Neural progenitor cell (in vitro differentiated cells): ENCODE results near the gene RPTOR. TPM values are rescaled to one million over a fixed set of nuclear protein-coding genes. Genes with fewer than 3 reads are reported as not detected.

Source experiments
- DNase-seq: peaks from one replicate; pipeline ENCODE4 v3.0.0-alpha.2; 2016; ENCODE audit warnings: low spot score
- H2AFZ ChIP-seq: fragments of 200-600 bp; sonication (generic); replicated peaks from 2 replicates; pipeline ENCODE4 v1.6.1; 2016; ENCODE audit warnings: antibody characterized with exemption
- H3F3A ChIP-seq: fragments of 200-600 bp; sonication (generic); 2 replicates; pipeline ENCODE4 v1.6.1; 2016; ENCODE audit warnings: antibody characterized with exemption, low read depth
- H3K27ac ChIP-seq: fragments of 200-600 bp; sonication (generic); 2 replicates; pipeline ENCODE4 v1.5.1; 2016; ENCODE audit warnings: mild to moderate bottlenecking
- H3K27me3 ChIP-seq: fragments of 200-600 bp; sonication (generic); 2 replicates; pipeline ENCODE4 v1.6.1; 2016; ENCODE audit warnings: mild to moderate bottlenecking, moderate library complexity
- H3K36me3 ChIP-seq: fragments of 200-600 bp; sonication (generic); 2 replicates; pipeline ENCODE4 v1.5.1; 2016
- H3K4me1 ChIP-seq: fragments of 200-600 bp; sonication (generic); 2 replicates; pipeline ENCODE4 v1.6.1; 2016; ENCODE audit warnings: mixed run types
- H3K4me2 ChIP-seq: fragments of 200-600 bp; sonication (generic); 2 replicates; pipeline ENCODE4 v1.6.1; 2016
- H3K4me3 ChIP-seq: fragments of 200-600 bp; sonication (generic); 2 replicates; pipeline ENCODE4 v1.5.1; 2016
- H3K79me2 ChIP-seq: fragments of 200-600 bp; sonication (generic); 2 replicates; pipeline ENCODE4 v1.6.1; 2016; ENCODE audit warnings: low read depth
- H3K9ac ChIP-seq: fragments of 200-600 bp; sonication (generic); 2 replicates; pipeline ENCODE4 v1.6.1; 2016
- H3K9me3 ChIP-seq: fragments of 200-600 bp; sonication (generic); 2 replicates; pipeline ENCODE4 v1.5.1; 2016; ENCODE audit warnings: low read depth
- H4K20me1 ChIP-seq: fragments of 200-600 bp; sonication (generic); 2 replicates; pipeline ENCODE4 v1.6.1; 2016; ENCODE audit warnings: low read depth
- H3K27ac Mint-ChIP-seq: 3 replicates; pipeline ENCODE4 v1.8.0; 2021; ENCODE audit warnings: mixed read lengths
- H3K27me3 Mint-ChIP-seq: 2 replicates; pipeline ENCODE4 v1.8.0; 2022; ENCODE audit warnings: low read depth, mild to moderate bottlenecking, inconsistent platforms, moderate library complexity, mixed read lengths; ENCODE audit not compliant: insufficient read depth
- H3K36me3 Mint-ChIP-seq: 3 replicates; pipeline ENCODE4 v1.8.0; 2021; ENCODE audit warnings: mixed read lengths
- H3K4me1 Mint-ChIP-seq: 3 replicates; pipeline ENCODE4 v1.8.0; 2021; ENCODE audit warnings: mixed read lengths
- H3K4me3 Mint-ChIP-seq: 3 replicates; pipeline ENCODE4 v1.8.0; 2021; ENCODE audit warnings: mild to moderate bottlenecking, moderate library complexity, mixed read lengths
- H3K9me3 Mint-ChIP-seq: 3 replicates; pipeline ENCODE4 v1.8.0; 2020; ENCODE audit warnings: mixed read lengths
- CTCF ChIP-seq: fragments of 200-600 bp; sonication (generic); IDR thresholded peaks from 2 replicates; pipeline ENCODE4 v1.5.1; 2017; ENCODE audit warnings: antibody characterized with exemption, mild to moderate bottlenecking
- EZH2 ChIP-seq: fragments of 200-600 bp; sonication (generic); IDR thresholded peaks from 2 replicates; pipeline ENCODE4 v1.6.1; 2017; ENCODE audit warnings: antibody characterized with exemption, mild to moderate bottlenecking, moderate library complexity
- EZH2phosphoT487 ChIP-seq: fragments of 200-600 bp; sonication (generic); IDR thresholded peaks from 2 replicates; pipeline ENCODE4 v1.6.1; 2017; ENCODE audit warnings: antibody characterized with exemption
- total RNA-seq: library from RNA; depleted of rRNA; stranded (reverse); fragments of >200 nt; gene quantifications from 2 replicates; pipeline ENCODE4 v1.2.3, GENCODE V29; 2015; ENCODE audit warnings: low replicate concordance

Gene RPTOR
- total RNA-seq, 1 donor from 2014 or later = 7.4 TPM

GRCh38 chr17:80818871-80819270 lies 274.2 kb downstream of the RPTOR start:
- peaks cover 11% of the 10 kb centered on the region for H3K36me3 Mint-ChIP-seq
- no peak overlapping the region for H3K9ac ChIP-seq
- no peak overlapping the region for H3K27ac Mint-ChIP-seq
- H3K4me3 Mint-ChIP-seq = no peak overlapping the region
- no peak overlapping the region for H3K4me3 ChIP-seq
- H4K20me1 ChIP-seq = peaks cover 6% of the 10 kb centered on the region
- H3K4me2 ChIP-seq = no peak overlapping the region
- H3K4me1 Mint-ChIP-seq = peaks cover 31% of the 10 kb centered on the region
- H3K27me3 Mint-ChIP-seq = no peaks in the 10 kb centered on the region
- H3K79me2 ChIP-seq = no peaks in the 10 kb centered on the region
- TF ChIP-seq CTCF = no peak
- no peak for TF ChIP-seq EZH2
- no peak for TF ChIP-seq EZH2phosphoT487
- no peaks in the 10 kb centered on the region for H3K9me3 ChIP-seq
- H3K9me3 Mint-ChIP-seq = peaks cover 2% of the 10 kb centered on the region
- no peaks in the 10 kb centered on the region for H3F3A ChIP-seq
- H3K27me3 ChIP-seq = no peaks in the 10 kb centered on the region
- no peaks in the 10 kb centered on the region for H3K4me1 ChIP-seq
- no peaks in the 10 kb centered on the region for H3K36me3 ChIP-seq
- no peak for DNase-seq
- no peak overlapping the region for H2AFZ ChIP-seq
- no peak overlapping the region for H3K27ac ChIP-seq

GRCh38 chr17:80819422-80820164 lies 275.0 kb downstream of the RPTOR start:
- Mint-ChIP-seq H3K9me3 (peaks cover 2% of the 10 kb centered on the region), H3K27ac (peak overlapping the region; percentile 69), H3K36me3 (peaks cover 11% of the 10 kb centered on the region), H3K4me1 (peaks cover 31% of the 10 kb centered on the region), H3K27me3 (no peaks in the 10 kb centered on the region), H3K4me3 (no peak overlapping the region)
- no peaks in the 10 kb centered on the region for H3K4me1 ChIP-seq
- H3K4me2 ChIP-seq = no peak overlapping the region
- no peaks in the 10 kb centered on the region for H3F3A ChIP-seq
- TF ChIP-seq CTCF = no peak
- TF ChIP-seq EZH2 = no peak
- no peak for TF ChIP-seq EZH2phosphoT487
- no peak overlapping the region for H3K27ac ChIP-seq
- no peaks in the 10 kb centered on the region for H3K9me3 ChIP-seq
- H3K9ac ChIP-seq = no peak overlapping the region
- peaks cover 6% of the 10 kb centered on the region for H4K20me1 ChIP-seq
- H2AFZ ChIP-seq = no peak overlapping the region
- DNase-seq = no peak
- H3K27me3 ChIP-seq = no peaks in the 10 kb centered on the region
- no peak overlapping the region for H3K4me3 ChIP-seq
- H3K36me3 ChIP-seq = no peaks in the 10 kb centered on the region
- no peaks in the 10 kb centered on the region for H3K79me2 ChIP-seq

GRCh38 chr17:80820331-80820730 lies 275.7 kb downstream of the RPTOR start:
- H3K27me3 ChIP-seq = no peaks in the 10 kb centered on the region
- no peak overlapping the region for H3K27ac Mint-ChIP-seq
- H3K36me3 ChIP-seq = no peaks in the 10 kb centered on the region
- no peaks in the 10 kb centered on the region for H3K4me1 ChIP-seq
- H3K9ac ChIP-seq = no peak overlapping the region
- H3K4me3 Mint-ChIP-seq = no peak overlapping the region
- H3K4me2 ChIP-seq = no peak overlapping the region
- H3K27me3 Mint-ChIP-seq = no peaks in the 10 kb centered on the region
- H3F3A ChIP-seq = no peaks in the 10 kb centered on the region
- no peak for TF ChIP-seq CTCF
- TF ChIP-seq EZH2phosphoT487 = no peak
- no peak for TF ChIP-seq EZH2
- H2AFZ ChIP-seq = no peak overlapping the region
- peaks cover 6% of the 10 kb centered on the region for H4K20me1 ChIP-seq
- no peak overlapping the region for H3K27ac ChIP-seq
- H3K79me2 ChIP-seq = no peaks in the 10 kb centered on the region
- peaks cover 11% of the 10 kb centered on the region for H3K36me3 Mint-ChIP-seq
- peak; percentile 34 for DNase-seq
- peaks cover 2% of the 10 kb centered on the region for H3K9me3 Mint-ChIP-seq
- no peaks in the 10 kb centered on the region for H3K9me3 ChIP-seq
- no peak overlapping the region for H3K4me3 ChIP-seq
- H3K4me1 Mint-ChIP-seq = peaks cover 29% of the 10 kb centered on the region
